Type B pancreatic cell (in vitro differentiated cells): ENCODE data around the gene S100A13. TPM values are rescaled to one million over a fixed set of nuclear protein-coding genes. Genes with fewer than 3 reads are reported as not detected.
"Not testable (repeated sequence)": the region's sequence is repeated elsewhere in the genome, so short reads cannot be mapped to it uniquely, and the experiment has no call there.

Source experiments
- DNase-seq: peaks from one replicate; pipeline ENCODE4 v3.0.0; 2021; ENCODE audit warnings: mixed read lengths; ENCODE audit not compliant: unreplicated experiment; ENCODE audit errors: extremely low spot score
- H3K27ac Mint-ChIP-seq: 2 replicates; pipeline ENCODE4 v1.8.0; 2021; ENCODE audit warnings: mild to moderate bottlenecking, mixed read lengths
- H3K27me3 Mint-ChIP-seq: 2 replicates; pipeline ENCODE4 v1.8.0; 2021; ENCODE audit warnings: mixed read lengths
- H3K36me3 Mint-ChIP-seq: 2 replicates; pipeline ENCODE4 v1.8.0; 2021; ENCODE audit warnings: mixed read lengths
- H3K4me1 Mint-ChIP-seq: one replicate; pipeline ENCODE4 v1.8.0; 2021; ENCODE audit warnings: mixed read lengths; ENCODE audit not compliant: unreplicated experiment
- H3K4me3 Mint-ChIP-seq: 2 replicates; pipeline ENCODE4 v1.8.0; 2021; ENCODE audit warnings: mild to moderate bottlenecking, mixed read lengths
- H3K9me3 Mint-ChIP-seq: 2 replicates; pipeline ENCODE4 v1.8.0; 2021; ENCODE audit warnings: mixed read lengths
- long read RNA-seq: library from polyadenylated mRNA; unstranded; transcript quantifications from one replicate; pipeline ENCODE4 v2.0.0, GENCODE V29; 2020
- total RNA-seq: library from RNA; stranded (reverse); gene quantifications from 2 replicates; pipeline ENCODE4 v1.2.1, GENCODE V29; 2021; ENCODE audit warnings: low replicate concordance
- TF ChIP-seq, protein P1 (sequence below): fragments of 200-600 bp; sonication (generic); conservative IDR thresholded peaks from 2 replicates; pipeline ENCODE4 v1.5.0; 2021; ENCODE audit warnings: antibody characterized with exemption, mild to moderate bottlenecking

Gene S100A13
- total RNA-seq, result 58.3 and 102 TPM in 2 replicates
- long read RNA-seq, partial matches to known transcripts, result 23 of 28 reads
- long read RNA-seq, other reads (novel, unspliced or antisense), result 2 of 28 reads

DNA sequence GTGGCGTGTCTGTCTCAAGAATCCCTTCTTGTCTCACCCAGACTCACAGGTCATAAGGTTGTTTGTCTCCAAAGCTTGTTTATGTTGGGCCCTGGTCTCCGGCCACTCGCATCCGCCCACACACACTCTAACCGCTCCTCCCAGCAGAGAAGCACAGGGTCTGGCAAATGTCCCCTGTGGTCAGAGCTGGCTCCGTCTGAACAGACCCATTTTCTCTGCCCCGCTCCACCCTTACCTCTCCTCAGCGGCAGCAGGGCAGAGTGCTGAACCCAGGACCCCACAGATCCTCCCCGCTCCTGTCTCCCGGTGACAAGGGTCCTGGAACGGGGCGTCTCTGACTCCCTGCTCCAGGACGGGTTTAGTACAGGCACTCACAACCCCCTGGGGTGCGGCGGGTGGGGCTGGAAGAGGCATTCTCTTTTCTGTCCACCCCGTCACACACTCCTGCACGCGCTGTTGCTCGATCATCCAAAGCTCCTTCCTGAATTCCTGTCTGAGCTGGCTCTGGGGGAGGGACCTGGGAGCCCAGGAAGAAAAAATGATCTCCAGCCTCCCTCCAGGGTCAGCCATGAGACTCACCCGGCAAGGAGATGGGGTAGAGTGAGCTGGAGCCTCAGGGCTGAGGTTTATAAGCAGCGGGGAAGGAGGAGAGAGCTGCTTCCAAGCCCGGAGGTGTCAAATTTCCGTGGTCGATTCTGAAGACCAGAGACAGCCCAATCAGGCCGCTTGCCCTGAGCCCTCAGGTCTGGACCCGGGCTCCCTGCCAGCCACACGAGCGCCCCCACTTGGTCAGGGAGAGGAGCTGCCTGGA is at the start of gene S100A13:
Gene S100A13 (minus strand): TSS at position 602 of the 811 bp plus-strand sequence. CDS start 1,033 bp downstream, outside the sequence.
- H3K27me3 Mint-ChIP-seq, result no peaks in the 10 kb centered on the region
- peaks cover 12% of the 10 kb centered on the region for H3K36me3 Mint-ChIP-seq
- H3K9me3 Mint-ChIP-seq, result no peaks in the 10 kb centered on the region
- H3K27ac Mint-ChIP-seq, result peak within 1 kb of the TSS; percentile 98
- TF ChIP-seq, protein P1, sequence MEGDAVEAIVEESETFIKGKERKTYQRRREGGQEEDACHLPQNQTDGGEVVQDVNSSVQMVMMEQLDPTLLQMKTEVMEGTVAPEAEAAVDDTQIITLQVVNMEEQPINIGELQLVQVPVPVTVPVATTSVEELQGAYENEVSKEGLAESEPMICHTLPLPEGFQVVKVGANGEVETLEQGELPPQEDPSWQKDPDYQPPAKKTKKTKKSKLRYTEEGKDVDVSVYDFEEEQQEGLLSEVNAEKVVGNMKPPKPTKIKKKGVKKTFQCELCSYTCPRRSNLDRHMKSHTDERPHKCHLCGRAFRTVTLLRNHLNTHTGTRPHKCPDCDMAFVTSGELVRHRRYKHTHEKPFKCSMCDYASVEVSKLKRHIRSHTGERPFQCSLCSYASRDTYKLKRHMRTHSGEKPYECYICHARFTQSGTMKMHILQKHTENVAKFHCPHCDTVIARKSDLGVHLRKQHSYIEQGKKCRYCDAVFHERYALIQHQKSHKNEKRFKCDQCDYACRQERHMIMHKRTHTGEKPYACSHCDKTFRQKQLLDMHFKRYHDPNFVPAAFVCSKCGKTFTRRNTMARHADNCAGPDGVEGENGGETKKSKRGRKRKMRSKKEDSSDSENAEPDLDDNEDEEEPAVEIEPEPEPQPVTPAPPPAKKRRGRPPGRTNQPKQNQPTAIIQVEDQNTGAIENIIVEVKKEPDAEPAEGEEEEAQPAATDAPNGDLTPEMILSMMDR, result peak; percentile 87
- H3K4me1 Mint-ChIP-seq, result peaks cover 30% of the 10 kb centered on the region
- DNase-seq, result peak; percentile 89
- peak within 1 kb of the TSS; percentile 95 for H3K4me3 Mint-ChIP-seq

DNA sequence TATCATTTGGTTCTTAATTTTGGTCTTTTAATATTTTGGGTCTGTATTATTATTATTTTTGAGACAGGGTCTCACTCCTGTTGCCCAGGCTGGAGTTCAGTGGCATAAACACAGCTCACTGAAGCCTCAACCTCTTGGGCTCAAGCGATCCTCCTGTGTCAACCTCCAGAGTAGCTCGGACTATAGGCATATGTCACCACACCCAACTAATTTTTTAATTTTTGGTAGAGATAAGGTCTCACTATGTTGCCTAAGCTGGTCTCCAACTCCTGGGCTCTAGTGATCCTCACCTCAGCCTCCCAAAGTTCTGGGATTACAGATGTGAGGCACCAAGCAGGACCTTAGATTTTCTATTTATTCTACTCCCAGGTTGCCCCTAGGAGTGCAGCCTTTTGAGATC is 46.2 kb upstream of the S100A13 start:
- Mint-ChIP-seq H3K27me3 (peaks cover 15% of the 10 kb centered on the region), H3K4me1 (peaks cover 23% of the 10 kb centered on the region), H3K4me3 (peak overlapping the region; percentile 61), H3K9me3 (no peaks in the 10 kb centered on the region), H3K27ac (peak overlapping the region; percentile 24), H3K36me3 (peaks cover under 1% of the 10 kb centered on the region)
- no peak for DNase-seq
- TF ChIP-seq, protein P1, result no peak

DNA sequence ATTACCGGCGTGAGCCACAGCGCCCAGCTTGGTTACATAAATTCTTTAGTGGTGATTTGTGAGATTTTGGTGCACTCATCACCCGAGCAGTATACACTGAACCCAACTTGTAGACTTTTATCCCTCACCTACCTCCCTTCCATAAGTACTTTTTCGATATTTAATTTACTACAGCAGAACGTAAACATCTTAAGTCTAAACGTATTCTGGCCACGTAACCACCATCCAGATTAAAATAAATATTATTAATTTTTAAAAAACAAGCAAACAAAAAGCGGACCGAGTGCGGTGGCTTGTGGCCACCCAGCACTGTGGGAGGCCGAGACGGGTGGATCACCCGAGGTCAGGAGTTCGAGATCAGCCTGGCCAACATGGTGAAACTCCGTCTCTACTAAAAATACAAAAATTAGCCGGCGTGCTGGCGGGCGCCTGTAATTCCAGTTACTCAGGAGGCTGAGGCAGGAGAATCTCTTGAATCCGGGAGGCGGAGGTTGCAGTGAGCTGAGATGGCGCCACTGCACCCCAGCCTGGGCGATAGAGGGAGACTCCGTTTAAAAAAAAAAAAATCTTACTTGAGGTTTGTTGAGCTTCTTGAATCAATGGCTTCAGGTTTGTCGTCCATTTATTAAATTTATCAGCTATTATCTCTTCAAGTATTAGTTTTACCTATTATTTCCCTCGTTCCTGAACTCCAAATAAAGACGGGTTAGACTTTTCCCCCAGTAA is 44.5 kb upstream of the S100A13 start:
- TF ChIP-seq, protein P1, result peak; percentile 42
- H3K4me1 Mint-ChIP-seq, result peaks cover 24% of the 10 kb centered on the region
- not testable (repeated sequence) for DNase-seq, H3K27ac Mint-ChIP-seq, H3K9me3 Mint-ChIP-seq, H3K27me3 Mint-ChIP-seq, H3K4me3 Mint-ChIP-seq
- H3K36me3 Mint-ChIP-seq, result peaks cover 14% of the 10 kb centered on the region

DNA sequence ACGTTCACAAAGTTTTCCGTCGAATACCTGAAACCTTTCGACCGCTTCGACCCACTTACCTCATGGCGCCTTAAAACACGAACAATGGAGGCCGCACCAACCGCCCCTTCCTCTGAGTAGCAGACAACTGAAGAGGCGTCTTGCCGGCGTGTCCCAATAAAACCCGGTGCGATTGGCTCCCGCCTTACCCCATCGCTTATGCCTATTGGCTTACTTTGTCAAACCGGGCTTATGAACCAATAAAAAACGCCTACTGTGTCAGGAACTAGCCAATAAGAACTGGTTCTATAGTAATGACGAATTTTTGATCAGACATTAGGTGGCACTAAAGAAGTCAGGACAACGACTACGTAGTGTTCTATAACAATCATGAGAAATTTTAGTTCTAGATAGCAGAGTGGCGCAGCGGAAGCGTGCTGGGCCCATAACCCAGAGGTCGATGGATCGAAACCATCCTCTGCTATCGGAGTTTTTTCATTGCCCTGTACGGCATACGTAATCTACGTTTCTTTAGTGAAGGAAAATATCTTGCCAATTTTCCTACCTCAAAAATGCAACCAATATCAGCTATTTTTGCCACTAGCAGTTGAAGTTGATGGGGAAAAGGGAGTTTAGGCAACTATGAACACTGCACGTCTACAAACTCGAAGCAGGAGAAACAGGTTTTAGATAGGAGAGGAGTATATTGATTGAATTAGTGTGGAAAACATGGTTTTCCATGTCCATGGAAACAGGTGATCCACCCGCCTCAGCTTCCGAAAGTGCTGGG is 43.7 kb upstream of the S100A13 start, which contains the start of gene ILF2:
Gene ILF2 (minus strand): TSS at position 135 of the 769 bp plus-strand sequence. CDS start 71 bp downstream, at position 64.
- TF ChIP-seq, protein P1, result no peak

DNA sequence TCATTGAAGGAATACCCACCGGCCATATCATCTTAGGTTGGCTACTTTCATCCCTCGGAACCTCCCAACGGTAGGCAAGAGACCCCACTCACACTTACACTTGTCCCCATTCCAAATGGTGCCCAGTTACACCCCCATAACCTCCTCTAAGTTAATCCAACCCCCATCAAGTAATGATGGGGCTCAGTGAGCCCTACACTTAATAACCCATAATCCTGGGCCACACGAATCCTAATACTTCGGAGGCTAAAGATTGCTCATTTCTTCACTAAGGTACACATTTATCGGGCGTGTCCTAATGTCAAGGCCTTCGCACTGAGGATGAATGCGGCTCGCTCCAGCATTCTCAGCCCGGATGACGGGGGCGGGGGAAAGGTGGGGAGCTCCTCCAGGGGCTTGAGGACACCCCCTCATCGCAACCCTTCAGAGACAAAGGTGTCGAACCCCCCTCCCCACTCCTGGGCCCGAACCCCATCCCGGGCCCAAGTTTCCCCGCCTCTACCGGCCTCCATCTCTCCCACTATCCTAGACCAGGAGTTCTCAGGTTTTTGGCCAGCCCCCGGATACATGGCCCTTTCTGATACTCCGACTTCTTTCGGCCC is 43.1 kb upstream of the S100A13 start:
- H3K4me3 Mint-ChIP-seq, result no peak overlapping the region
- H3K4me1 Mint-ChIP-seq, result peaks cover 24% of the 10 kb centered on the region
- no peaks in the 10 kb centered on the region for H3K27me3 Mint-ChIP-seq
- no peak for DNase-seq
- TF ChIP-seq, protein P1, result no peak
- peaks cover 18% of the 10 kb centered on the region for H3K36me3 Mint-ChIP-seq
- H3K27ac Mint-ChIP-seq, result no peak overlapping the region
- H3K9me3 Mint-ChIP-seq, result no peaks in the 10 kb centered on the region

More for the DNA sequence above, 43.7 kb upstream of the S100A13 start, which contains the start of gene ILF2:
- Mint-ChIP-seq H3K27ac (no peak within 1 kb of the TSS), H3K9me3 (no peaks in the 10 kb centered on the region), H3K4me1 (peaks cover 24% of the 10 kb centered on the region), H3K27me3 (no peaks in the 10 kb centered on the region), H3K36me3 (peaks cover 14% of the 10 kb centered on the region), H3K4me3 (no peak within 1 kb of the TSS)
- DNase-seq, result peak; percentile 96
